Liver (tissue), 9 donors: ENCODE measurements around the gene TANGO2. TPM values are rescaled to one million over a fixed set of nuclear protein-coding genes. Genes with fewer than 3 reads are reported as not detected.

ENCODE experiments used
- DNase-seq: peaks from one replicate; pipeline ENCODE4 v3.0.0-alpha.2; 2017; ENCODE audit warnings: low spot score
- H3K27ac ChIP-seq, 2 donors: one replicate each; pipeline ENCODE4 v1.7.0; 2013; ENCODE audit warnings: inconsistent platforms in 2 of 2, low read length in 2 of 2, control low read depth in 1 of 2, low read depth in 1 of 2, mild to moderate bottlenecking in 1 of 2
- H3K27me3 ChIP-seq, 4 donors: one replicate each; pipeline versions ENCODE4 v1.6.1 to v1.7.0; 2013; ENCODE audit warnings: low read length in 3 of 4, inconsistent platforms in 1 of 4, mild to moderate bottlenecking in 1 of 4, moderate library complexity in 1 of 4; ENCODE audit not compliant: control insufficient read depth in 4 of 4, insufficient read depth in 4 of 4
- H3K36me3 ChIP-seq, 4 donors: one replicate each; pipeline versions ENCODE4 v1.6.1 to v1.7.0; 2013; ENCODE audit warnings: low read length in 3 of 4, mild to moderate bottlenecking in 3 of 4, low read depth in 1 of 4, moderate library complexity in 1 of 4; ENCODE audit not compliant: control insufficient read depth in 4 of 4, insufficient read depth in 3 of 4
- H3K4me1 ChIP-seq, 4 donors: one replicate each; pipeline versions ENCODE4 v1.6.1 to v1.7.0; 2013; ENCODE audit warnings: low read length in 3 of 4, mild to moderate bottlenecking in 3 of 4, moderate library complexity in 1 of 4; ENCODE audit not compliant: control insufficient read depth in 4 of 4, insufficient read depth in 4 of 4
- H3K4me3 ChIP-seq, 3 donors: one replicate each; pipeline versions ENCODE4 v1.6.1 to v1.7.0; 2013; ENCODE audit warnings: low read length in 3 of 3, control low read depth in 1 of 3, low read depth in 1 of 3, mild to moderate bottlenecking in 1 of 3
- H3K9ac ChIP-seq, 2 donors: one replicate each; pipeline ENCODE4 v1.7.0; 2013; ENCODE audit warnings: low read length in 2 of 2, mild to moderate bottlenecking in 2 of 2, moderate library complexity in 2 of 2, control low read depth in 1 of 2, low read depth in 1 of 2
- H3K9me3 ChIP-seq, 4 donors: one replicate each; pipeline versions ENCODE4 v1.6.1 to v1.7.0; 2013; ENCODE audit warnings: low read length in 3 of 4; ENCODE audit not compliant: control insufficient read depth in 4 of 4
- EGR1 ChIP-seq, 2 donors: IDR thresholded peaks; 2 replicates each; pipeline ENCODE4 v1.6.1; 2016 to 2018; ENCODE audit warnings: antibody characterized with exemption in 2 of 2, low read depth in 2 of 2
- FOXA2 ChIP-seq: IDR thresholded peaks from 2 replicates; pipeline ENCODE4 v1.6.1; 2016; ENCODE audit warnings: antibody characterized with exemption
- GABPA ChIP-seq, 2 donors: IDR thresholded peaks in 1 of 2; conservative IDR thresholded peaks in 1 of 2; 2 replicates each; pipeline ENCODE4 v1.6.1; 2016; ENCODE audit warnings: antibody characterized with exemption in 2 of 2, mild to moderate bottlenecking in 1 of 2, moderate library complexity in 1 of 2
- HNF4A ChIP-seq, 2 donors: conservative IDR thresholded peaks; 2 replicates each; pipeline ENCODE4 v1.6.1; 2016; ENCODE audit warnings: antibody characterized with exemption in 2 of 2, mild to moderate bottlenecking in 2 of 2
- HNF4G ChIP-seq: IDR thresholded peaks from 2 replicates; pipeline ENCODE4 v1.6.1; 2016; ENCODE audit warnings: antibody characterized with exemption
- JUND ChIP-seq, 2 donors: IDR thresholded peaks; 2 replicates each; pipeline ENCODE4 v1.6.1; 2016; ENCODE audit warnings: antibody characterized with exemption in 2 of 2
- NR2F2 ChIP-seq: IDR thresholded peaks from 2 replicates; pipeline ENCODE4 v1.6.1; 2016; ENCODE audit warnings: antibody characterized with exemption
- RXRA ChIP-seq, 2 donors: IDR thresholded peaks; 2 replicates each; pipeline ENCODE4 v1.6.1; 2017 to 2018; ENCODE audit warnings: antibody characterized with exemption in 2 of 2, mild to moderate bottlenecking in 1 of 2
- TAF1 ChIP-seq: conservative IDR thresholded peaks from 2 replicates; pipeline ENCODE4 v1.6.1; 2016; ENCODE audit warnings: antibody characterized with exemption, mild to moderate bottlenecking
- WGBS: extraction: QIAGEN DNeasy Blood & Tissue Kit; methylation state at CpG from one replicate; pipeline ENCODE4 v1.1.7; 2013; 5-methylcytosine and 5-hydroxymethylcytosine counted together
- polyA plus RNA-seq, 2 donors: library from polyadenylated mRNA; stranded (reverse) in 1 of 2; unstranded in 1 of 2; fragments of 200-250 nt in 1 of 2; fragments of >200 nt in 1 of 2; fragmentation: Nextera tagmentation in 1 of 2; extraction: Ambion mirVana in 1 of 2; gene quantifications; one replicate each; pipeline versions ENCODE4 v1.2.1 to v1.2.3, GENCODE V29; 2013 to 2015
- total RNA-seq, 2 donors: library from RNA; depleted of rRNA; stranded (reverse); fragments of >200 nt; gene quantifications; one replicate each; pipeline ENCODE4 v1.2.3, GENCODE V29; 2014
- TF ChIP-seq, protein P1 (sequence below): fragments of 150-350 bp; IDR thresholded peaks from 2 replicates; pipeline ENCODE4 v1.5.1; 2017; ENCODE audit warnings: improper control_type of control experiment, low read depth, low read length; ENCODE audit not compliant: missing input control
- TF ChIP-seq, protein P2 (sequence below): IDR thresholded peaks from 2 replicates; pipeline ENCODE4 v1.6.1; 2016; ENCODE audit warnings: antibody characterized with exemption
- donor health status: healthy.
- donor health status: healthy.
- donor health status: healthy.
- donor health status: healthy.
- donor health status: healthy.

The TANGO2 gene
- total and polyA plus RNA-seq, 4 donors = 10.8 to 153 (median 16.1) TPM

DNA sequence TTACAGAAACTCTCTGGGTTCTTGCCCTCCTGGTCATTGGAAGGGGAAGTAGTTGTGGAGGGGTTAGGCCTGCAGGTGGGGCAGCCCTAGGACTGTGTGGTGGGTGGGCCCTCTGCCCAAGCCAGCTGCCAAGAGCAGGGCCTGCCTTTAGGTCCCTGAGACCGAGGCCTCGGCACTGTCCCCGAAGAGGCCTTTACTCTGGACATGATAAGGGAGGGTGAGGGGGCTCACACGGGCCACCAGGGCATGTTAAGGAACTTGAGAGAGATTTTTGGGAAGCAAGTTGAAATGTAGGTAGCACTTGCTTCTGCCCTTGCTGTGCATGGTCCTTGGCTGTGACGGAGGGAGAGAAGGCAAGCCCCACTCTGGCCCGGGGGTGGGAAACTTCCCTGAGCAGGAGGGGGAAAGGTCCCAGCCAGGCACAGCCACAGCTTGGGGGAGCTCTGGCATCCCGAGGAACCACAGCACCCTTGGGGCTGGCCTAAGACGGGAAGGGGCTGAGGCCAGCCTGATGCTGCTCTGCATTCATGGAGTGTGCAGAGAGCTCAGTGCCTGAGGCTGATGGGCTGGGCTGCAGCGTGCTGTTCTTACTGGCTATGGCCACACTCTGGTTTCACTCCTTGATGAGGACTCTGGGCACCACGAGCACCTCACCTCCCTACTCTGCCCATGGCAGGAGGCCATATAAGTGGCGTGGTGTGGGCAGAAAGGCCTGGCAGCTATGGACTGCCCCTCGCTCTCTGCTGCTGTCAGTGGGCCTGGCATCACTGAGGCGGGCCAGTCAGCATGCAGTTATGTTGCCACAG is 87.2 kb downstream of the TANGO2 start:
- WGBS = 91% methylated on average over 13 of the region's 13 CpGs
- TF ChIP-seq TAF1 (no peak), RXRA (IDR thresholded peaks at IDR 0.05) (no peak), NR2F2 (no peak)
- TF ChIP-seq, protein P1, sequence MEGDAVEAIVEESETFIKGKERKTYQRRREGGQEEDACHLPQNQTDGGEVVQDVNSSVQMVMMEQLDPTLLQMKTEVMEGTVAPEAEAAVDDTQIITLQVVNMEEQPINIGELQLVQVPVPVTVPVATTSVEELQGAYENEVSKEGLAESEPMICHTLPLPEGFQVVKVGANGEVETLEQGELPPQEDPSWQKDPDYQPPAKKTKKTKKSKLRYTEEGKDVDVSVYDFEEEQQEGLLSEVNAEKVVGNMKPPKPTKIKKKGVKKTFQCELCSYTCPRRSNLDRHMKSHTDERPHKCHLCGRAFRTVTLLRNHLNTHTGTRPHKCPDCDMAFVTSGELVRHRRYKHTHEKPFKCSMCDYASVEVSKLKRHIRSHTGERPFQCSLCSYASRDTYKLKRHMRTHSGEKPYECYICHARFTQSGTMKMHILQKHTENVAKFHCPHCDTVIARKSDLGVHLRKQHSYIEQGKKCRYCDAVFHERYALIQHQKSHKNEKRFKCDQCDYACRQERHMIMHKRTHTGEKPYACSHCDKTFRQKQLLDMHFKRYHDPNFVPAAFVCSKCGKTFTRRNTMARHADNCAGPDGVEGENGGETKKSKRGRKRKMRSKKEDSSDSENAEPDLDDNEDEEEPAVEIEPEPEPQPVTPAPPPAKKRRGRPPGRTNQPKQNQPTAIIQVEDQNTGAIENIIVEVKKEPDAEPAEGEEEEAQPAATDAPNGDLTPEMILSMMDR = no peak
- H3K4me1 ChIP-seq = peaks cover 0 to 24% (median 11%) of the 10 kb centered on the region in 4 donors
- no peak for DNase-seq
- H3K9ac ChIP-seq = no peak overlapping the region
- no peak overlapping the region for H3K4me3 ChIP-seq
- H3K9me3 ChIP-seq = no peaks in the 10 kb centered on the region
- H3K27ac ChIP-seq = no peak overlapping the region
- H3K27me3 ChIP-seq = no peaks in the 10 kb centered on the region
- peaks cover 23 to 76% (median 49%) of the 10 kb centered on the region in 4 donors for H3K36me3 ChIP-seq

DNA sequence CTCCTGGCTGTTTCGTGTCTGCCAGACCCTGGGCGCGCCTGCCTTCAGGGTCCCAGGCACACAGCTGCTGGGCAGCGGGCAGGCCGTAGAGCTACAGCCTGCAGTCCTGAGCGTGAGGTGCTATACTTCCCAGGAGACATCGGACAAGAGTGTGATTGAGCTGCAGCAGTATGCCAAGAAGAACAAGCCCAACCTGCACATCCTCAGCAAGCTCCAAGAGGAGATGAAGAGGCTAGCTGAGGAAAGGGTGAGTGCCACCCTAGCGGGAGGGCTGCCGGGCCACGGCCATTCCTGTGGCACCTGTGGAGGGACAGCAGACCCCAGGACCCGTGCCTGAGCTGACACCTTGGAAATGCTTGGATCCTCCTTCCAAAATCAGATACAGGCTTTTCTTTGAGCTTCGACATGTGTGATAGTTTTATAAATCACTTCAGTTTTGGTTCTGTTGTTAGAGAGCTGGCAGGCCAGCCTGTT is 87.9 kb downstream of the TANGO2 start:
- Histone ChIP-seq H3K4me1 (peaks cover 0 to 24% (median 10%) of the 10 kb centered on the region in 4 donors), H3K9ac (no peak overlapping the region), H3K9me3 (no peaks in the 10 kb centered on the region), H3K36me3 (peaks cover 27 to 76% (median 49%) of the 10 kb centered on the region in 4 donors), H3K4me3 (no peak overlapping the region), H3K27me3 (no peaks in the 10 kb centered on the region), H3K27ac (no peak overlapping the region)
- no peak for DNase-seq
- no peak for TF ChIP-seq JUND (IDR thresholded peaks at IDR 0.05)
- 92% methylated on average over 12 of the region's 12 CpGs for WGBS

DNA sequence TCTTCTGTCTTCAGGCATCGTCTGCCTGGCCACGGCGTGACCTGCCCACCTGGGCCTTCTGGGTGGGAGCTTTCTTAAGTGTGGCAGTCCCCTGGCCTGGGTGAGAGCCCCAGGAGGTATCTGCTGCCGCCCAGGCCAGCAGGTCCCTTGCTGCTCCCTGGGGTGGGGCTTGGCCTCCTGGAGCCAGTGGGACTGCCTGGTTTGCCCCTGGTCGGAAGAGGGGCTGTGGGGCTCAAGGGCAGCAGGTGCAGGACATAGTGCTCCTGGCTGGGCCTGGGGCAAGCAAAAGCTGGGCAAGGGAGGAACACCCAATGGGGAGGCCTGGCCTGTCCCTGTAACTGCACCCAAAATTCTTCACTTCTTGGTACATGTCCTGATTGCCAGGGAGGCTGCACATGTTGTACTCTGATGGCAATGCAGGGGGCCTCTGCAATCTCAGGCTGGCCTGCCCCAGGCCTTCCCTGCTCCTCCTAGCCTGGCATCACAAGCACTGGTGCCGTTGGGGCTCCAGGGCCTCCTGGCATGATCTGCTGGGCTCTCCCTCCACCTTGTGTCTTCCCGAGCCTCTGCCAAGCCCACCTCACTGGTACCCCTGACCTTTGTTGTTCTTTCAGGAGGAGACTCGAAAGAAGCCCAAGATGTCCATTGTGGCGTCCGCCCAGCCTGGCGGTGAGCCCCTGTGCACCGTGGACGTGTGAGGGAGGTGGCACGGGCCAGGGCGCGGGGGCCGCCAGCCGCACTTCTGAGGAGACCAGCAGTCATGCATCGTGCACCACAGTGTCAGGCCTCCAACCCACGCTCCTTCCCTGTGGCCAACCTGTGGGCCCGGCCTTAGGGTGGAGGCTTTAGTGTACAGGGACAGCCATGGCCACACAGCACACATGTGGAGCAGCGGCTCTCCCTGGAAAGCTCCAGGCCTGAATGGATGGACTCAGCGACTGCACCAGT is 88.8 kb downstream of the TANGO2 start:
- DNase-seq = no peak
- peaks cover 0 to 24% (median 11%) of the 10 kb centered on the region in 4 donors for H3K4me1 ChIP-seq
- no peaks in the 10 kb centered on the region for H3K9me3 ChIP-seq
- H3K4me3 ChIP-seq = no peak overlapping the region
- 91% methylated on average over 23 of the region's 23 CpGs for WGBS
- H3K27ac ChIP-seq = no peak overlapping the region
- no peak overlapping the region for H3K9ac ChIP-seq
- peaks cover 31 to 83% (median 56%) of the 10 kb centered on the region in 4 donors for H3K36me3 ChIP-seq
- no peak for TF ChIP-seq NR2F2
- no peaks in the 10 kb centered on the region for H3K27me3 ChIP-seq

DNA sequence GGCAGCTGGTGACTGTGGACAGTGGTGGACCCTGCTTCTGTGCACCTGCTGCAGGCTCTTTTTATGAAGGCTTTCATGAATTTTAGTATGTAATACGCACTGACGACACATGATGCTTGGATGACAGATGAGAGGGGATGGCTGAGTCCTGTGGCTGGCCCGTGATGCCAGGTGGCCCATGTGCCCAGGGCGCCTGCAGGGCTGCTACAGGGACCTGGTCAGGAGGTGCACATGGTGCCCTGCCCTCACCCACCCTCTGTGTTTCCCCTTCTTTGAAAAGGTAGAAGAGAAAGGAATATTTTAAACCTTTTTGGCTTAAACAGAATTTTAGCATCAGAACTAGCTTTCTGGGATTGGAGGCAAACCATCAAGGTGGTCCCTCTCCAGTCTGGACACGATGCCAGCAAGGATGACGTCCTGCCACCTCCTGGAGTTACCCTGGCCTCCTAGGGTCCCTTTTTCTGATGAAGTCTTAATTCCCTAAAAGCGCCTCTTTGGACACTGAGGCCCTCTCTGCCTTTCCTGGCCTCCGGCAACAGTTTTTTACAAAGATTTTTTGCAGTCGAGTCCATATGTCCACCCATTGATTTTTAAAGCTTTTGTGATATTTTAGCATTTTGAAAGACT is 89.6 kb downstream of the TANGO2 start:
- Histone ChIP-seq H3K27me3 (no peaks in the 10 kb centered on the region), H3K36me3 (peaks cover 35 to 88% (median 54%) of the 10 kb centered on the region in 4 donors), H3K4me3 (no peak overlapping the region), H3K27ac (peak overlapping the region in 1 of 2 donors; percentile 47), H3K4me1 (peaks cover 0 to 24% (median 8%) of the 10 kb centered on the region in 4 donors), H3K9me3 (no peaks in the 10 kb centered on the region), H3K9ac (no peak overlapping the region)
- 93% methylated on average over 9 of the region's 9 CpGs for WGBS
- no peak for DNase-seq
- no peak for TF ChIP-seq GABPA (IDR thresholded peaks at IDR 0.05 in 1 of 2, conservative IDR thresholded peaks at IDR 0.05 in 1 of 2)
- no peak for TF ChIP-seq RXRA (IDR thresholded peaks at IDR 0.05)
- TF ChIP-seq, protein P1 = no peak
- TF ChIP-seq HNF4A (conservative IDR thresholded peaks at IDR 0.05) = no peak
- TF ChIP-seq EGR1 (IDR thresholded peaks at IDR 0.05; ENCODE audit: low read depth in 2 of 2) = no peak
- no peak for TF ChIP-seq FOXA2
- TF ChIP-seq HNF4G = no peak
- TF ChIP-seq TAF1 = no peak
- TF ChIP-seq JUND (IDR thresholded peaks at IDR 0.05) = no peak
- TF ChIP-seq, protein P2, sequence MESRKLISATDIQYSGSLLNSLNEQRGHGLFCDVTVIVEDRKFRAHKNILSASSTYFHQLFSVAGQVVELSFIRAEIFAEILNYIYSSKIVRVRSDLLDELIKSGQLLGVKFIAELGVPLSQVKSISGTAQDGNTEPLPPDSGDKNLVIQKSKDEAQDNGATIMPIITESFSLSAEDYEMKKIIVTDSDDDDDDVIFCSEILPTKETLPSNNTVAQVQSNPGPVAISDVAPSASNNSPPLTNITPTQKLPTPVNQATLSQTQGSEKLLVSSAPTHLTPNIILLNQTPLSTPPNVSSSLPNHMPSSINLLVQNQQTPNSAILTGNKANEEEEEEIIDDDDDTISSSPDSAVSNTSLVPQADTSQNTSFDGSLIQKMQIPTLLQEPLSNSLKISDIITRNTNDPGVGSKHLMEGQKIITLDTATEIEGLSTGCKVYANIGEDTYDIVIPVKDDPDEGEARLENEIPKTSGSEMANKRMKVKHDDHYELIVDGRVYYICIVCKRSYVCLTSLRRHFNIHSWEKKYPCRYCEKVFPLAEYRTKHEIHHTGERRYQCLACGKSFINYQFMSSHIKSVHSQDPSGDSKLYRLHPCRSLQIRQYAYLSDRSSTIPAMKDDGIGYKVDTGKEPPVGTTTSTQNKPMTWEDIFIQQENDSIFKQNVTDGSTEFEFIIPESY = no peak
- no peak for TF ChIP-seq NR2F2
